ENCODE data around the gene CPPED1. TPM values are rescaled to one million over a fixed set of nuclear protein-coding genes. Genes with fewer than 3 reads are reported as not detected.

The CPPED1 gene
- total and polyA plus RNA-seq, 10 donors: 10.0 to 66.3 (median 45.4) TPM

DNA sequence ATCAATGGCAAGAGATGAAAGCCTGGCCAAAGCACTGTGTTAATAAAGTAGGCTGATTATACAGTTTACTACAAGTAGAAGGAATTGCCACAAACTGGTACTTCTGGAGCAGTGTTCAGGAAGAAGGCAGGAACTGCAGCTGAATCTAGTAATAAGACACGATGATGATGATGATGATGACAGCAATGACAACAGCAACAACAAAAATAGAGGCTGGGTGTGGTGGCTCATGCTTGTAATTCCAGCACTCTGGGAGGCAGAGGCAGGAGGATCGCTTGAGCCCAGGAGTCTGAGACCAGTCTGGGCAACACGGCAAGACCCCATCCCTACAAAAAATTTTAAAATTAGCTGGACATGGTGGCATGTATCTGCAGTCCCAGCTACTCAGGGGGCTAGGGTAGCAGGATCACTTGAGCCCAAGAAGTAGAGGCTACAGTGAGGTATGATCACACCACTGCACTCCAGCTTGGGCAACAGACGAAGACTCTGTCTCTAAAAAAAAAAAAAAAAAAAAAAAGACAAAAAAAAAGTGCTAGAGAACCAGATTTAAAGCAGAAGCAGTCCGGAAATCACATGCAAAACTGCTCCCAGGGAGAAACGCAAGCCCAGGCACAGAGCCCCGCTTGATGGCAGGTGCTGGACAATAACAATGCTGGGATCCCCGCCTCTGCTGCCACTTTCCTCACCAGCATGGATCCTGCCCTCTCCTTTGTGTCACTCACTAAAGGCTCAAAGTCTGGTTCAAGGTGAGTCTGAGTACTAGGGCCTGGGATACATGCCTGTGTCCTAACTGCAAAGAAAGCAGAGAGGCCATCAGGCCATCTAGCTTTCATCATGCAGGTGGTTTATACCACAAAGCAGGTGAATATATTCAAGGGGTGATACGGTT is 44.8 kb downstream of the CPPED1 start:
- WGBS, 5 donors: 62 to 88% (median 84%) methylated on average over 9 of the region's 9 CpGs
- Histone ChIP-seq H3K4me3 (peak overlapping the region in 1 of 8 donors; percentile 0), H3K27ac (peak overlapping the region in 2 of 8 donors; percentile 28 to 37), H3K9me3 (no peaks in the 10 kb centered on the region), H3K27me3 (replicated peaks in 1 of 7) (no peaks in the 10 kb centered on the region), H3K4me1 (peaks cover 0 to 15% (median 0%) of the 10 kb centered on the region in 6 donors), H3K36me3 (peaks cover 0 to 19% (median 0%) of the 10 kb centered on the region in 6 donors)
- DNase-seq: no peak
- intact Hi-C loops (cut with DNase I; ENCODE audit: low total_unique reads): no loop called here
- TF ChIP-seq, protein P1, sequence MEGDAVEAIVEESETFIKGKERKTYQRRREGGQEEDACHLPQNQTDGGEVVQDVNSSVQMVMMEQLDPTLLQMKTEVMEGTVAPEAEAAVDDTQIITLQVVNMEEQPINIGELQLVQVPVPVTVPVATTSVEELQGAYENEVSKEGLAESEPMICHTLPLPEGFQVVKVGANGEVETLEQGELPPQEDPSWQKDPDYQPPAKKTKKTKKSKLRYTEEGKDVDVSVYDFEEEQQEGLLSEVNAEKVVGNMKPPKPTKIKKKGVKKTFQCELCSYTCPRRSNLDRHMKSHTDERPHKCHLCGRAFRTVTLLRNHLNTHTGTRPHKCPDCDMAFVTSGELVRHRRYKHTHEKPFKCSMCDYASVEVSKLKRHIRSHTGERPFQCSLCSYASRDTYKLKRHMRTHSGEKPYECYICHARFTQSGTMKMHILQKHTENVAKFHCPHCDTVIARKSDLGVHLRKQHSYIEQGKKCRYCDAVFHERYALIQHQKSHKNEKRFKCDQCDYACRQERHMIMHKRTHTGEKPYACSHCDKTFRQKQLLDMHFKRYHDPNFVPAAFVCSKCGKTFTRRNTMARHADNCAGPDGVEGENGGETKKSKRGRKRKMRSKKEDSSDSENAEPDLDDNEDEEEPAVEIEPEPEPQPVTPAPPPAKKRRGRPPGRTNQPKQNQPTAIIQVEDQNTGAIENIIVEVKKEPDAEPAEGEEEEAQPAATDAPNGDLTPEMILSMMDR (IDR thresholded peaks at IDR 0.05 in 8 of 11, conservative IDR thresholded peaks at IDR 0.05 in 3 of 11): no peak
- no peak for TF ChIP-seq POLR2AphosphoS5 (IDR thresholded peaks at IDR 0.05)
- no peak for TF ChIP-seq POLR2A (IDR thresholded peaks at IDR 0.05)

DNA sequence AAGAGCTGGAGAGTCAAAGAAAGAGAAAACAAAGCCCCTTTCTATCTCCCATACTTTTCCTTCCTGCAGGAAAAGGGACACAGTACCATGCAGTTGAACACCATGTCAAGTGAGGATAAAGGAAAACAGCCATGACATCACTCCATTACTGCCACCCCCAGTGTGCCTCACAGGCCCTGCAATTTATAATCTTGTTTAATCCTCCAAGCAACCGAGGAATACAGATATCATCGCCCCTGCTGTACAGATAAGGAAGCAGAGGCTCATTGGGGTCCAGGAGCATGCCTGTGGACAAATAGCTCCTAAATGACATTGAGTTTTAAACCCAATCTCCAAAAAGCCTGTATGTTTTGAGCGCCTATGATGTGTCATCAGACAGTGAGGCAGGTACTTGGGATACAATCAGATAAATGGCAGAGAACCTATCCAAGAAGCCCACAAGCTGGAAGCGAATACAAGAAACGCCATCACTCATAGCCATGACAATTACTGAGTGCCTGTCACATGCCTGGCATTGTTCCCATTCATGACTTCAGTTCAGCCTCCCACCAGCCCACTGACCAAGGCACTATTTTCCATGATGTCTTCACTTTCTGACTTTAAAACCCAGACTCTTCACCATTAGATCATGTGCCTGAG is 45.5 kb downstream of the CPPED1 start:
- Histone ChIP-seq H3K36me3 (peaks cover 0 to 19% (median 0%) of the 10 kb centered on the region in 6 donors), H3K4me1 (peaks cover 0 to 15% (median 0%) of the 10 kb centered on the region in 6 donors), H3K27ac (peak overlapping the region in 1 of 8 donors; percentile 37), H3K27me3 (replicated peaks in 1 of 7) (no peaks in the 10 kb centered on the region), H3K4me3 (no peak overlapping the region), H3K9me3 (no peaks in the 10 kb centered on the region)
- TF ChIP-seq POLR2AphosphoS5 (IDR thresholded peaks at IDR 0.05) (no peak), POLR2A (IDR thresholded peaks at IDR 0.05) (no peak)
- TF ChIP-seq, protein P1 (IDR thresholded peaks at IDR 0.05 in 8 of 11, conservative IDR thresholded peaks at IDR 0.05 in 3 of 11): no peak
- DNase-seq: no peak
- intact Hi-C loops (cut with DNase I; ENCODE audit: low total_unique reads): no loop called here
- WGBS, 5 donors: 66 to 80% (median 79%) methylated on average over 4 to 5 of the region's 5 CpGs

DNA sequence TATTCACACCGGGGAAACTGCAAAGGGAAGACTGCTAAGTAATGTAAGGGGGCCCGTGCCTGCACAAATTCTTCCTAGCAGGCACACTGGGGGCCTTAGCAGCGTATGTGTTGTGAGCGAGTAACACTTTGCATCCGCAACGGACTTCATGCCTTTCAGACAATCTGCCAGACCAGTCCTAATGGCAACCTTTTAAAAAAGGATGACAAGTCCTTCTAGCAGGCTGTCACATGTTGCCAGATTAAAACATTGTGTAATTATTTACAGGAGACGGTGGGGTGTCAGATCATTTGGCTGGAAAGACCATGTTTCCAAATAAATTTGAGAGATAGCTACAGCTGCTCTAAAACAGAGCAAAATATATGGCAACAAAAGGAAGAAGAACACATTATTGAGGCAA is 46.1 kb downstream of the CPPED1 start:
- Histone ChIP-seq H3K36me3 (peaks cover 0 to 19% (median 0%) of the 10 kb centered on the region in 6 donors), H3K27ac (no peak overlapping the region), H3K4me1 (peaks cover 0 to 15% (median 0%) of the 10 kb centered on the region in 6 donors), H3K4me3 (no peak overlapping the region), H3K9me3 (no peaks in the 10 kb centered on the region), H3K27me3 (replicated peaks in 1 of 7) (no peaks in the 10 kb centered on the region)
- intact Hi-C loops (cut with DNase I; ENCODE audit: low total_unique reads): no loop called here
- DNase-seq: no peak
- TF ChIP-seq POLR2AphosphoS5 (IDR thresholded peaks at IDR 0.05) (no peak), POLR2A (IDR thresholded peaks at IDR 0.05) (no peak)
- TF ChIP-seq, protein P1 (IDR thresholded peaks at IDR 0.05 in 8 of 11, conservative IDR thresholded peaks at IDR 0.05 in 3 of 11): no peak
- WGBS, 5 donors: 89 to 96% (median 92%) methylated on average over 7 of the region's 7 CpGs

All from spleen (tissue), 11 donors.